ENCODE measurements around the gene RAX.

The RAX gene

GRCh38 chr18:59232309-59233016, 40.8 kb downstream of the RAX start:
- DNase-seq = no peak
- Histone ChIP-seq H2AK5ac (ENCODE audit: low read length) (no peak overlapping the region), H3K79me2 (ENCODE audit: control insufficient read depth, insufficient read depth, low read length, poor library complexity) (no peaks in the 10 kb centered on the region)

GRCh38 chr18:59231877-59232276, 41.4 kb downstream of the RAX start:
- Histone ChIP-seq H3K4ac (ENCODE audit: low read depth, low read length) (no peak overlapping the region), H2AK5ac (ENCODE audit: low read length) (no peak overlapping the region), H3K79me1 (ENCODE audit: low read length) (no peaks in the 10 kb centered on the region), H2BK12ac (ENCODE audit: low read length) (no peak overlapping the region), H3K9me3 (ENCODE audit: insufficient read depth, low read depth, low read length) (no peaks in the 10 kb centered on the region), H3K27ac (ENCODE audit: low read depth, low read length) (no peak overlapping the region), H2BK5ac (ENCODE audit: low read depth, low read length, poor library complexity) (no peak overlapping the region), H3K4me1 (ENCODE audit: control insufficient read depth in 1 of 2, insufficient read depth in 2 of 2, low read length in 2 of 2) (no peaks in the 10 kb centered on the region), H3K18ac (ENCODE audit: low read length) (no peak overlapping the region), H3K23ac (ENCODE audit: low read length) (no peak overlapping the region), H3K4me3 (ENCODE audit: low read depth, low read length) (no peak overlapping the region), H4K8ac (ENCODE audit: low read depth, low read length) (no peak overlapping the region), H3K14ac (ENCODE audit: low read length) (no peak overlapping the region), H3K27me3 (ENCODE audit: insufficient read depth, low read length) (no peaks in the 10 kb centered on the region), H3K79me2 (ENCODE audit: control insufficient read depth, insufficient read depth, low read length, poor library complexity) (no peaks in the 10 kb centered on the region), H3K9ac (ENCODE audit: low read length) (no peak overlapping the region), H2AFZ (ENCODE audit: insufficient read depth, low read length, poor library complexity) (no peak overlapping the region), H2BK120ac (ENCODE audit: insufficient read depth, low read length, poor library complexity) (no peak overlapping the region), H3K4me2 (ENCODE audit: low read length) (no peak overlapping the region), H3K36me3 (ENCODE audit: control insufficient read depth in 1 of 2, insufficient read depth in 2 of 2, low read length in 2 of 2) (no peaks in the 10 kb centered on the region), H4K91ac (ENCODE audit: low read depth, low read length) (no peak overlapping the region), H4K12ac (ENCODE audit: low read depth, low read length) (no peak overlapping the region)
- no peak for DNase-seq
- WGBS (ENCODE audit: extremely low coverage, insufficient coverage, insufficient read length) = no CpG with 5 or more reads among the region's 2 CpGs

More at GRCh38 chr18:59232309-59233016, 40.8 kb downstream of the RAX start:
- Histone ChIP-seq H2AFZ (ENCODE audit: insufficient read depth, low read length, poor library complexity) (no peak overlapping the region), H3K4ac (ENCODE audit: low read depth, low read length) (no peak overlapping the region), H3K9ac (ENCODE audit: low read length) (no peak overlapping the region), H3K36me3 (ENCODE audit: control insufficient read depth in 1 of 2, insufficient read depth in 2 of 2, low read length in 2 of 2) (no peaks in the 10 kb centered on the region), H3K23ac (ENCODE audit: low read length) (no peak overlapping the region), H3K4me2 (ENCODE audit: low read length) (no peak overlapping the region), H2BK120ac (ENCODE audit: insufficient read depth, low read length, poor library complexity) (no peak overlapping the region), H3K4me3 (ENCODE audit: low read depth, low read length) (no peak overlapping the region), H3K4me1 (ENCODE audit: control insufficient read depth in 1 of 2, insufficient read depth in 2 of 2, low read length in 2 of 2) (no peaks in the 10 kb centered on the region), H4K8ac (ENCODE audit: low read depth, low read length) (no peak overlapping the region), H3K18ac (ENCODE audit: low read length) (no peak overlapping the region), H4K12ac (ENCODE audit: low read depth, low read length) (no peak overlapping the region), H3K79me1 (ENCODE audit: low read length) (no peaks in the 10 kb centered on the region), H3K27me3 (ENCODE audit: insufficient read depth, low read length) (no peaks in the 10 kb centered on the region), H3K27ac (ENCODE audit: low read depth, low read length) (no peak overlapping the region), H2BK12ac (ENCODE audit: low read length) (no peak overlapping the region), H3K9me3 (ENCODE audit: insufficient read depth, low read depth, low read length) (no peaks in the 10 kb centered on the region), H4K91ac (ENCODE audit: low read depth, low read length) (no peak overlapping the region), H2BK5ac (ENCODE audit: low read depth, low read length, poor library complexity) (no peak overlapping the region), H3K14ac (ENCODE audit: low read length) (no peak overlapping the region)
- no CpG with 5 or more reads among the region's 5 CpGs for WGBS (ENCODE audit: extremely low coverage, insufficient coverage, insufficient read length)

GRCh38 chr18:59231114-59231513, 42.1 kb downstream of the RAX start:
- Histone ChIP-seq H2AK5ac (ENCODE audit: low read length) (no peak overlapping the region), H3K4me2 (ENCODE audit: low read length) (no peak overlapping the region), H3K27me3 (ENCODE audit: insufficient read depth, low read length) (no peaks in the 10 kb centered on the region), H4K12ac (ENCODE audit: low read depth, low read length) (no peak overlapping the region), H3K79me2 (ENCODE audit: control insufficient read depth, insufficient read depth, low read length, poor library complexity) (no peaks in the 10 kb centered on the region), H3K79me1 (ENCODE audit: low read length) (no peaks in the 10 kb centered on the region), H4K8ac (ENCODE audit: low read depth, low read length) (no peak overlapping the region), H3K23ac (ENCODE audit: low read length) (no peak overlapping the region), H2BK12ac (ENCODE audit: low read length) (no peak overlapping the region), H3K9ac (ENCODE audit: low read length) (no peak overlapping the region), H3K4me3 (ENCODE audit: low read depth, low read length) (no peak overlapping the region), H3K9me3 (ENCODE audit: insufficient read depth, low read depth, low read length) (no peaks in the 10 kb centered on the region), H4K91ac (ENCODE audit: low read depth, low read length) (no peak overlapping the region), H3K14ac (ENCODE audit: low read length) (no peak overlapping the region), H3K27ac (ENCODE audit: low read depth, low read length) (no peak overlapping the region), H3K4me1 (ENCODE audit: control insufficient read depth in 1 of 2, insufficient read depth in 2 of 2, low read length in 2 of 2) (no peaks in the 10 kb centered on the region), H3K36me3 (ENCODE audit: control insufficient read depth in 1 of 2, insufficient read depth in 2 of 2, low read length in 2 of 2) (no peaks in the 10 kb centered on the region), H3K18ac (ENCODE audit: low read length) (no peak overlapping the region), H2AFZ (ENCODE audit: insufficient read depth, low read length, poor library complexity) (no peak overlapping the region), H2BK5ac (ENCODE audit: low read depth, low read length, poor library complexity) (no peak overlapping the region), H3K4ac (ENCODE audit: low read depth, low read length) (no peak overlapping the region), H2BK120ac (ENCODE audit: insufficient read depth, low read length, poor library complexity) (no peak overlapping the region)
- no peak for DNase-seq
- no CpG with 5 or more reads among the region's 5 CpGs for WGBS (ENCODE audit: extremely low coverage, insufficient coverage, insufficient read length)

GRCh38 chr18:59229701-59230443, 43.4 kb downstream of the RAX start:
- H3K4ac ChIP-seq (ENCODE audit: low read depth, low read length) = no peak overlapping the region
- no peak overlapping the region for H3K4me3 ChIP-seq (ENCODE audit: low read depth, low read length)
- H3K18ac ChIP-seq (ENCODE audit: low read length) = no peak overlapping the region
- H3K79me2 ChIP-seq (ENCODE audit: control insufficient read depth, insufficient read depth, low read length, poor library complexity) = no peaks in the 10 kb centered on the region
- no peak overlapping the region for H4K91ac ChIP-seq (ENCODE audit: low read depth, low read length)
- H2AFZ ChIP-seq (ENCODE audit: insufficient read depth, low read length, poor library complexity) = no peak overlapping the region
- no peak overlapping the region for H3K9ac ChIP-seq (ENCODE audit: low read length)
- no peak overlapping the region for H4K8ac ChIP-seq (ENCODE audit: low read depth, low read length)
- H4K12ac ChIP-seq (ENCODE audit: low read depth, low read length) = no peak overlapping the region
- H3K79me1 ChIP-seq (ENCODE audit: low read length) = no peaks in the 10 kb centered on the region
- H3K14ac ChIP-seq (ENCODE audit: low read length) = no peak overlapping the region
- no peak overlapping the region for H2BK5ac ChIP-seq (ENCODE audit: low read depth, low read length, poor library complexity)
- H2BK12ac ChIP-seq (ENCODE audit: low read length) = no peak overlapping the region
- WGBS (ENCODE audit: extremely low coverage, insufficient coverage, insufficient read length) = no CpG with 5 or more reads among the region's 6 CpGs
- no peaks in the 10 kb centered on the region for H3K4me1 ChIP-seq (ENCODE audit: control insufficient read depth in 1 of 2, insufficient read depth in 2 of 2, low read length in 2 of 2)
- H2BK120ac ChIP-seq (ENCODE audit: insufficient read depth, low read length, poor library complexity) = no peak overlapping the region
- no peak overlapping the region for H3K4me2 ChIP-seq (ENCODE audit: low read length)
- no peaks in the 10 kb centered on the region for H3K27me3 ChIP-seq (ENCODE audit: insufficient read depth, low read length)
- no peaks in the 10 kb centered on the region for H3K36me3 ChIP-seq (ENCODE audit: control insufficient read depth in 1 of 2, insufficient read depth in 2 of 2, low read length in 2 of 2)
- H3K9me3 ChIP-seq (ENCODE audit: insufficient read depth, low read depth, low read length) = no peaks in the 10 kb centered on the region
- H2AK5ac ChIP-seq (ENCODE audit: low read length) = no peak overlapping the region
- DNase-seq = no peak
- no peak overlapping the region for H3K23ac ChIP-seq (ENCODE audit: low read length)
- no peak overlapping the region for H3K27ac ChIP-seq (ENCODE audit: low read depth, low read length)

All from trophoblast cell (in vitro differentiated cells and primary cell).